GM11168 (cell line): ENCODE results near the gene SLC51B.
"Not testable (repeated sequence)": the region's sequence is repeated elsewhere in the genome, so short reads cannot be mapped to it uniquely, and the experiment has no call there.

Experiments used
- in situ Hi-C: fragments of 300-500 bp; cut with MboI; formaldehyde crosslinking; loops from one replicate; pipeline ENCODE4 v1.12.0; 2022; ENCODE audit warnings: low sequenced_read_pairs; ENCODE audit not compliant: unreplicated experiment

Gene SLC51B

GRCh38 chr15:65081270-65081669, 36.1 kb downstream of the SLC51B start:
- in situ Hi-C loops: no loop called here

GRCh38 chr15:65081758-65082157, 36.6 kb downstream of the SLC51B start:
- in situ Hi-C loops: no loop called here

- in situ Hi-C loops: no loop called here
These were observed 37.2 kb downstream of the SLC51B start for GRCh38 chr15:65082303-65082953.

GRCh38 chr15:65083262-65083701, 38.1 kb downstream of the SLC51B start:
- in situ Hi-C loops: no loop called here

DNA sequence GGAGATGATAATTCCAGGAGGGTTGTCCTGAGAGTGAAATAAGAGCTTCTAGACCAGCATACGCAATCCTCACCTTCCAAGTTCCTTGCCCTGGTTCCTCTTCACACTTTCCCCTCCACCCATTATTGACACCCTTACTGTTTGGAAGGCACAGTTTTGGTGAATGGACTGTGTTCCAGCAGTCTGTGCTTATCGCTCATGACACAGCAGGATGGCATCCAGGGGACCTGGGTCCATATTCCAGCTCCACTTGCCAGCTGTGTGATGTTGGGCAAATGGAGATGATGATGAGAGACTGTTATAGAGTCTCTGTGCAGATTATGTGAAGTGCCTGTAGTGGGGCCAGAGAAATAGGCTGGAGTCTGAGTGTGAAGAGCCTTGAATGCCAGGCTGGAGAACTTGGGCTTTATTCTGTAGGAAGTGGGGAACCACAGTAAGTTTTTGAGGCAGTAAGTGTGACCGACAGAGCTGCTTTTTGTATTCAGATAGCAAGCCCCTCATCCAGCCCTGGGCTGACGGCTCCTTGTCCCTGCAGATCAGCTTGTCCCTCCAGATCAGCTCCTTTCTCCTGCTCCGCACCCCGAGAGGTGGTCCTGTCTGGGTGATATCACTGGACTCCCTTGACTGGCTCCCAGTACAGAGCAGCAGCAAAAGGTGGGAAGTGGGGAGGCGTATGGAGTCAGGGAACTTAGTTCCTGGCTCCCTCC, 39.5 kb downstream of the SLC51B start:
- in situ Hi-C loops: no loop called here

DNA sequence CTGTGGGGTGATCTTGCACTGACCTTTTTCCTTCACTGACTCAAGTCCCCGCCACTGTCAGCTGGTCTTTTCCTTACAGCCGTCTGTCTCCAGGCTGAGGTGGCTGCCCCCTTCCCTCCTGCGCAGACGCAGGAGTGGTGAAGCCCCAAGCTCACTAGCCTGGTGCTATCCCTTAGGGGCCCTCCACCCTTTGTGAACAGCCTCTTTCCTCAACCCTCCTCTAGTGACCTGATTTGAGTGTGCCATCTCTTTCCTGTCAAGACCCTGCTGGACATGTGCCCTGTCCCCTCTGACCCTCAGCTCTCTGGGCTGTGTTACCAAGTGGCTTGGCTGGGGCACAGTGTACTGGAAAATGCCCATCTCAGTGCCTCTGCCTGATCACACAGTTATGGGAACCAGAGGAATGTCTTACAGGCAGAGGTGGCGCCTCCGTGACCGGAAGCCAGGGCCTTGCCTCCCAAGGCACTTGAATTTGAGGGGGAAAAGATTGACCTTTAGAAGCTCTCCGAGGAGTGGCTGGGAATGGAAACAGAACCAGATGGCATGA, 40.1 kb downstream of the SLC51B start:
- in situ Hi-C loops: no loop called here

- in situ Hi-C loops: no loop called here
These were observed 40.9 kb downstream of the SLC51B start for GRCh38 chr15:65085990-65086679.

DNA sequence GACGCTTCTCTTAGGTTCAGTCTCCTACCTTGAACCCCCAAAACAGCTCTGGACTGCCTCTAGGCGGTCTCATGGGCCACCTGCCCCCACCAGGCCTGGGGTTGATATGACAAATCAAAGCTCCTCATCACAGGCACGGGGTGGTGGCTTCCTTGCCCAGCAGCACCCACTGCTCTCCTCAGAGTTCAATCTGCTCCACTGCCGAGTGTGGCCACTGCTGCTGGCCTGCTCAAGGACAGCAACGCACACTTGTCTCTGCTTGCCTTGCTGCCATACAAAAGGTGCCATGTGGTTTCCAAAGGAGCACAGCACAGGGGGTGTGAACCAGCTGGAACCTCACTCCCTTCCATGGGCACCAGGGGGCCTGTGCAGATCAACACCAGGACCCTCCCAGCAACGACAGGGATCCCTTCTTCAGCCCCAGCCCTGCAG, 41.5 kb downstream of the SLC51B start:
- in situ Hi-C loops: no loop called here

DNA sequence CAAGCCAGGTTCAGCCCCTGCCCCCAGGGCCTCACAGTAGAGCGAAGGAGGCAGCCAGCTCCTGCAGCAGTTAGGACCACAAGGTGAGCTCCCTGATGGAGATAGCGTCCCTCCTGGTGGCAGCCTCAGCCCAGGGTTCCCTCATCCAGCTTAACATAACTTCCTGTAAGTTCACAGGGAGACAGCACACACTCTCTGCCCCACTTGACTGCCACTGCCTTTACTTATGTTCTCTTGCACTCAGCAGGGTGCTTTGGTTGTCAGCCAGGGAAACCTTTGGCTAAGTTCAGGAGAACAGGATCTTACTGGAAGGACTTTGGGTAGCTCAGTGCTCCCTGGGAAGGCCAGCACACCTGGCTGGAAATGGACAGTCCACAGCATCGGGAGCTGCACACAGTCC, 42.2 kb downstream of the SLC51B start:
- in situ Hi-C loops: no loop called here

DNA sequence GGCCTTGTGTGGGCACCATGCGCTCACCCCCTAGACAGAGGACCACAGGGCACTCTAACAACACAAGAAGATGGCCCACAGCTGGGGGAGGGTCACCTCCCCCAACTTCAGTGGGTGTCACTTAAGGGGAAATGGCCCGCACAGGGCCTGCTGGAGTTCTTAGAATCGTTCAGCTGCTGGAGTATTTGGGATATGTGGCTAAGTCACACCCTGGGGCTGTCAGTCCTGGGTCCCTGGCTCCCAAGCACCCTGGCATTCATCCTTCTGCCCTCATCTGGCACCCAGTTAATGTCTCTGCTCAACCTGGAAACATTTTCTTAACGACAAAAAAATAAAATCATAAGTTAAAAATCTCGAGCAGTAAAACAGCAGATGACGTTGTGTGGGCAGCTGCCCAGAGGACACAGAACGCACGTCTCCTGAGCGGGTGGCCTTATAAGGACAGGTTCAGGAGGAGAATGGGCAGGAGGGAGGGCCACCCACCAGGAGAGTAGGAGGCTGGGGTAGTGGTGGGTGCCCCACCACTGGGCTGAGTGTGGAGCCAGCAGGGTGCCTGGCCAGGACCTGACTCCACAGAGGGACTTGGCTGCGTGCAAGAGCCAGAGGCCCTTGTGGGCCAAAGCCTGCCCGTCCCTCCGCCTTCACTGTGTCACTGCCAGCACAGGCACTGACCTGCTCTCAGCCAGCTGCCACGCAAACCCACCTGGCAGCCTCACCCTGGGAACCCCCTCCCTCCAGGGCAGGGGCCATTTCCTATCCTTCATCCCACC, 42.9 kb downstream of the SLC51B start:
- in situ Hi-C loops: no loop called here

DNA sequence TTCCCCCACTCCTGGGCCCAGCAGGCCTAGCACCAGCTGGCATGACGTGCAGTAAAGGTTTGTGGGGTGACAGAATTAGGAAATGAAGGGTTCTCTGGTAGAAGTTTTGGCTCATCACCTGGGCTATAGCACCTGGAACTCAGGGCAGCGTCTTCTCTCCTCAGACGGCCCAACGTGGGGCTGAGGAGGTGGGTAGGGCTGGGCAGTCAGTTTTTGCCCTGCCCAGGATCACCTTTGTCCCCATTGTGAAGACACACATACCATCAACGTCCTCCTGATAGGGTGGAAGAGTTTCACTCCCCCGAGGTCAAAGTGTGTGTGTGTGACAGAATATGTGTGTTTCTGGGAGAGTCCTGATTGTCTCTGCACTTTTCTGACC, 43.4 kb downstream of the SLC51B start:
- in situ Hi-C loops: no loop called here

GRCh38 chr15:65089206-65089824, 44.1 kb downstream of the SLC51B start:
- in situ Hi-C loops: no loop called here

GRCh38 chr15:65091946-65092770, 47.0 kb downstream of the SLC51B start:
- in situ Hi-C loops: no loop called here

DNA sequence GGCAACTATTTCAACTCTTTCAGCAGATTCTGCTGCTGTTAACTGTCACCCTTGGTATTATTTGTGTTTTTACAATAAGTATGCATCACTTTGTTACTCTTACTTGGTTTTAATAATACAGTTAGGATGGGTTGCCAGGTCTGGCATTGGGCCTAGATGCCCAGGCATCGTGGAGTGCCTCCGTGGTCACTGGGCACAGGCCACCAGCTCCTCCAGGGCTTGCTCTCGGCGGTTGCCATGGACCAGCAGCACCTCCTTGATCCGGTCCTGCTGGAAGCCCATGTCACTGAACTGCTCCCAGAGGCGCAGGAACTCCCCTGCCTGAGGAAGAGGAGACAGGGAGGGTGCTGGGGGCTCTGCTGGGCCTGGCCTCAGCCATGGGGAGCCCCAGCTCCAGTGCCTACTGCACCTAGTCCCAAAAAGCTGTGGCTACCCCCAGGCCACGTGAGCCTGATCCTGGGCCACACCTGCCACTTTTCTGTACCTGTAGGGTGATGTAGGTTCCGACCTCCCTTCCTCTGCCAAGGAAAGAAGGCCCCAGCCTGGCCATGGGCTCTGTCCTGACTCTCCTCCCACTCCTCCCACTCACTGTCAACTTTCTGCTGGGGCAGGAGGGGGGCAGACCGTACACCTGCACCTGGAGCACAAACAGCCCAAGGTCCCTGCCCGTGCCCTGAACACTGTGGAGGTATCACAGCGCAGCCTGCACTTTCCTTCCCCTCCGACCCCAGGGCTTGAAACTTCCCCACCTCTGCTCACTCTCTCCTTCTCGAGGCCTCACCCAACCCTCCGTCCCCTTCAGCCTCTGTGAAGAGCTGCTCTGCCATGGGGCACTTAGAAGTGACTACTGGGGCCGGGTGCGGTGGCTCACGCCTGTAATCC, 48.0 kb downstream of the SLC51B start:
- in situ Hi-C loops: no loop called here

DNA sequence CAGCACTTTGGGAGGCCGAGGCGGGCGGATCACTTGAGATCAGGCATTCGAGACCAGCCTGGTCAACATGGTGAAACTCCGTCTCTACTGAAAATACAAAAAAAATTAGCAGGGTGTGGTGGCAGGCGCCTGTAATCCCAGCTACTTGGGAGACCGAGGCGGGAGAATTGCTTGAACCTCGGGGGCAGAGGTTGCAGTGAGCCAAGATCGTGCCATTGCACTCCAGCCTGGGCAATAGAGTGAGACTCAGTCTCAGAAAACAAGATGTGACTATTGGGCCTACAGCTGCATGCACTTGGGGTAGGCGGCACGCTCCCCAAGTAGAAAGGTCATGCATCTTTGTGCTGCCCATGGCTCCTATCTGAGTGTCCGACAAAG, 48.6 kb downstream of the SLC51B start:
- in situ Hi-C loops: not testable (repeated sequence)

GRCh38 chr15:65094294-65094995, 49.3 kb downstream of the SLC51B start:
- in situ Hi-C loops: no loop called here

- in situ Hi-C loops: no loop called here
These were observed 50.0 kb downstream of the SLC51B start for GRCh38 chr15:65095011-65095746.
